Inflammatory macrophage treated with lipopolysaccharide for 1 hour (primary cell): ENCODE measurements around the gene GPRIN1.
"Not testable (repeated sequence)": the region's sequence is repeated elsewhere in the genome, so short reads cannot be mapped to it uniquely, and the experiment has no call there.

Source experiments
- DNase-seq, 2 donors: peaks; one replicate each; pipeline ENCODE4 v3.0.0-alpha.2; 2020 to 2022

The GPRIN1 gene

DNA sequence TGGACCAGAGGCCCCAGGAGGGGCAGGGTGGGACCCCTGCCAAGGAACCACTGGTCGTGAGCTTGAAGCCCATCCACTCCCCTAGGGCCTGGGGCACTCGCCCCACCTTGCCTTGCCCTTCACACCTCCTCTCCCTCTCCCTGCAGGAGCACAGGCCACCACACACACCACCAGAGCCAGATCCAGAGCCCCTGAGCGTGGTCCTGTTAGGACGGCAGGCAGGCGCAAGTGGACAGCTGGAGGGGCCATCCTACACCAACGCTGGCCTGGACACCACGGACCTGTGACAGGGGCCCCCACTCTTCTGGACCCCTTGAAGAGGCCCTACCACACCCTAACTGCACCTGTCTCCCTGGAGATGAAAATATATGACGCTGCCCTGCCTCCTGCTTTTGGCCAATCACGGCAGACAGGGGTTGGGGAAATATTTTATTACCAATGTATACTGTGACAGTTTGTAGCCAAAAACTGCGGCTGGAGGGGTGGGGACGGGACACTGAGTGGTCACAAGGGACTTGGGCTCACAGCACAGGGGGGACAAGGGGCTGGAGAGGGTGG lies 14.5 kb downstream of the GPRIN1 start:
- DNase-seq = no peak

DNA sequence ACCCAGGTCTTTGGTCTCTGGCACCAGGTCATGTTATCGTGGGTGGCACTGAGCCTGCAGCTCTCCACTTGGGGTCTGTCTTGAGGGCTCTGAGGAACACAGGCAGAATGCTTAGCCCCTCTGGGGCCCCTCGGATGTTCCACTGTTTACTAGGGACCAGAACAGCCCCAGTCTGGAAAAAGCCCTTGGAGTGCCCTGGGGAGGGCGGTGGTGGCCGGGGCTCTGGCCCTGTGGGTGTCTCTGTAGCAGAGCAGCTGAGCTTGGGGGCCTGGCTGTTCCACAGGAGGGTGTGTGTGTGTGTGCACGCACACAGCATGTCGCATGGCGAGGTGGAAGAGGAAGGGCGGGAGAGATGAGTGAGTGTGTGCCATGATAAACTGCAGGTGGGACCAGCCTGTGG lies 15.4 kb downstream of the GPRIN1 start:
- DNase-seq = no peak

DNA sequence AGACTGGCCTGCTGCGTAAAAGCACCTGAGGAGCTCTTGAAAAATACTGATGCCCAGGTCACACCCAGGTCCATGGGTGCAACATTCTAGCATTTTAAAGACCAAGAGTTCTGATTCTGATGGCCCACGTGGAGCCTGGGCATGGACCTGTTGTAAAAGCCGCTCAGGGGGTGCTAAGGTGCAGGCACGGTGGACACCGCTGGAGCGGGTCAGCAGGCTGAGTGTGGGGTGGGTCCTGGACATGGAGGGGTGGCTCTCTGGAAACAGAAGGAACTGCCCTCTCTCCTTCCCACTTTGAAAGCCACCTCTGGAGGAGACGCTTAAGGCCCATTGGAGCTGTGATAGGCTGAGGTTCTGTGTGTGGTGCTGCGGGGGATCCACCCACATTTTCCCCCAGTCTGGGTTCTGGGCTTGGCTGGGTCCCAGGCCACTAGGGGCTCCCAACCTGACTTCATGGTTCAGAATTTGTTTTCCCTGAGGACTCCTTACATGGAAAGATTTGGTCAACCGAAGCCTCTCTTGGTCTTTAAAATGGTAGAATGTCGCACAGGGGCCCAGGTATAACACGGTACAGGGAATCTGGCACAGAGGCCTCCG lies 16.6 kb downstream of the GPRIN1 start:
- no peak for DNase-seq

DNA sequence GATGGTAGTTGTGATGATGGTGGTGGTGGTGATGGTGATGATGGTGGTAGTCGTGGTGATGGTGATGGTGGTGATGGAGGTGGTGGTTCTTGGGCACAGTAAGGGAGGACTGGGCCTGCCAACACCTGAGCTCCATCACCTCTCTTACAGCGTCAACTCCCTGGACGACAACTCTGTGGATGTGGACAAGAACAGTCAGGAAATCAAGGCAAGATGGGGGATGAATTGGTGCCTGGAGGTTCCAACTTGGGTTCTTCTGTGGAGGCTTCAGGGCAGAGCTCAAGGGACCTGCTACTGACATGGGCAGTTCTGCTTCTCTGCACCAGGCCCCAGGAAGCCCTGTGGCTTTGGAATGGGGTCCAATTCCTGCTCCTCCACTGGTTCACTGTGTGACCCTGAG lies 17.4 kb downstream of the GPRIN1 start:
- no peak for DNase-seq

DNA sequence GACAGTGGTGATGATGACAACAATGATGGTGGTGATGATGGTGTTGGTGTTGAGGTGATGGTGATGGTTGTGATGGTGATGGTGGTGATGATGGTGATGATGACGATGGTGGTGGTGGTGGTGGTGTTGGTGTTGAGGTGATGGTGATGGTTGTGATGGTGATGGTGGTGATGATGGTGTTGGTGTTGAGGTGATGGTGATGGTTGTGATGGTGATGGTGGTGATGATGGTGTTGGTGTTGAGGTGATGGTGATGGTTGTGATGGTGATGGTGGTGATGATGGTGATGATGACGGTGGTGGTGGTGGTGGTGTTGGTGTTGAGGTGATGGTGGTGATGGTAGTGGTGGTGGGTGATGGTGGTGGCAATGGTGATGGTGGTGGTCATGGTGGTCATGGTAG lies 18.3 kb downstream of the GPRIN1 start:
- not testable (repeated sequence) for DNase-seq

DNA sequence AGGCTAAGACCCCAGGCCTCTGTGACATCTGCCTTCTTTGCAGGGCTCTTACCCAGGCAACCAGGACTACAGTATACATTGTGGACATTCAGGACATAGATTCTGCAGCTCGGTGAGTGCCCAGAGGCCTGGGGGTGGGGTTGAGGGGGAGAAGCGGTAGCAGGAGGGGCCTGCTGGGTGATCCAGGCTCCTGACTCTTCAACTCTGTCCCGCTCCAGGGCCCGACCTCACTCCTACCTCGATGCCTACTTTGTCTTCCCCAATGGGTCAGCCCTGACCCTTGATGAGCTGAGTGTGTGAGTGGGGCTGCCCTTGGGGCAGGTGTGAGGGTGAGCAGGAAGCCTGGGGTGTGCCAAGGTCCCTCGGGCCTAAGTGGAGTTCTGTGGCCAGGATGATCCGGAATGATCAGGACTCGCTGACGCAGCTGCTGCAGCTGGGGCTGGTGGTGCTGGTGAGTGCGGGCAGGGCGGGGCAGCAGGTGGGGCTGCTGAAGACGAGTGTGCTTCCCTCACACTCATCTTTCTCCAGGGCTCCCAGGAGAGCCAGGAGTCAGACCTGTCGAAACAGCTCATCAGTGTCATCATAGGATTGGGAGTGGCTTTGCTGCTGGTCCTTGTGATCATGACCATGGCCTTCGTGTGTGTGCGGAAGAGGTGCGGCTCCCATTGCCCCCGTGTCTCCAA lies 19.8 kb downstream of the GPRIN1 start:
- no peak for DNase-seq

DNA sequence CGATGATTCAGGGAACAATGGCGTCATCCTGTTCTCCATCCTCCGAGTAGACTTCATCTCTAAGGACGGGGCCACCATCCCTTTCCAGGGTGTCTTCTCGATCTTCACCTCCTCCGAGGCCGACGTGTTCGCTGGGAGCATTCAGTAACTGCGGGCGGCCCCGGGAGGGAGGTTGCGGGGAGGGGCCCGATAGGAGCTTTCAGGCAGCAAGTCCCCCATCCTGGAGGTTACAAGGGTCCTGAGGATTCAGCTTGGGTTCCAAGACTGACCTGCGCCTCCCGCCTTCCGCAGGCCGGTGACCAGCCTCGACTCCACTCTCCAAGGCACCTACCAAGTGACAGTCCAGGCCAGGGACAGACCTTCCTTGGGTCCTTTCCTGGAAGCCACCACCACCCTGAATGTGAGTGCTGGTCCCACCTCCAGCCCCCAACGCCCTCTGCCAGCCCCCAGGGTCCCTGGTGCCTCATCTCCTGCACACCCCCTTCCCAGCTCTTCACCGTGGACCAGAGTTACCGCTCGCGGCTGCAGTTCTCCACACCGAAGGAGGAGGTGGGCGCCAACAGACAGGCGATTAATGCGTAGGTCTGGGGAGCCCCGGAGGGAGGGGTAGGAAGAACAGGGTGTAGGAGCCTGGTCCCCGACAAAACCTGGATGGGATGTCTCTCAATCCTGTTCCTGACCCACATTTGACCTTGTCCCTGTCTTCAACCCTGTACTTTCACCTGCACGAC lies 20.8 kb downstream of the GPRIN1 start:
- DNase-seq = no peak

DNA sequence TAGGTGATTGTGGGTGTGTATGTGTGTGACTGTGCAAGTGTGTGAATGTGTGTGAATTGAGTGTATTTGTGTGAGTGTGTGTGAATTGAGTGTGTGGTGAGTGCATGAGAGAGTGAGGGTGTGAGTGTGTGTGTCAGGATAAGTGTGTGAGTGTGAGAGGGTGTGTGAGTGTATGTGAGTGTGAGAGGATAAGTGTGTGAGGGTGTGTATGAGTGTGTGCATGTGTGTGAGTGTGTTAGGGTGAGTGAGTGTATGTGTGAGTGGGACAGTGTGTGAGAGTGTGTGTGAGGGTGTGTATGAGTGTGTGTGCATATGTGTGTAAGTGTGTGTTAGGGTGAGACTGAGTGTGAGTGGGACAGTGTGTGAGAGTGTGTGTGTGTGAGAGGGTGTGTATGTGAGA lies 21.7 kb downstream of the GPRIN1 start:
- no peak for DNase-seq

DNA sequence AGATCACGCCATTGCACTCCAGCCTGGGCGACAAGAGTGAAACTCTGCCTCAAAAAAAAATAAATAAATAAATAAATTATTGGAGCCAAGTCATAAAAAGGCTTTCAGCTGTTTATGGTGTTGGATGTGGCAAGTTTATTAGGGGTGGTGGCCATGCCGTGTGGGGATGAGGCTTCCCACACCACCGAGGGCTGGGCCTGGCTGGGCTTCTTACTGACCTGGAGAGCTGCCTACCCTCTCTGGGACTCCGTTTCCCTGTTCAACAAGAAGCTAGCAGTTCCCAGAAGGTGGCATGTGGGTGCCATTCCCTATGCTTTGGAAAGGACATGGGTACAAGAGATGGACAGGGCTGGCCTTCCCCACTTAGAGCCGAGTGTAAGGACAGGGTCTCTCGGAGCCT lies 22.6 kb downstream of the GPRIN1 start:
- DNase-seq = no peak

DNA sequence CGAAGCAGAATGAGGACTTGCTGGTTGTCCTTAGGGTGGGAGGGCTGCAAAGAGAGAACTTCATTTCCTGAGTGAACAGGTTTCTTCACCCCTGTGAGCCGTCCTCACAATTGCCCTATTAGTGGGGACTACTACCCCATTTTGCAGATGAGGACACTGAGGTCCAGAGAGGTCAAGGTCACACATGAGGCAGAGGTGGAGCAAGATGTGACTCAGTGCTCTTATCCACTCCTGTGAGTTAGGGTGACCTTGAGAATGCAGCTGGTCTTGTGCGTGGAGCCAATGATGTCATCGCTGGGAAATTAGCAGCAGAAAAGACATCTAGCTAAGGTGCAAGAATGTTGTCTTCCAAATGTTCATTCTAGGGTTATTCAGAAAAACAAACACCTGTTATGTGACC lies 26.9 kb downstream of the GPRIN1 start:
- DNase-seq = no peak

DNA sequence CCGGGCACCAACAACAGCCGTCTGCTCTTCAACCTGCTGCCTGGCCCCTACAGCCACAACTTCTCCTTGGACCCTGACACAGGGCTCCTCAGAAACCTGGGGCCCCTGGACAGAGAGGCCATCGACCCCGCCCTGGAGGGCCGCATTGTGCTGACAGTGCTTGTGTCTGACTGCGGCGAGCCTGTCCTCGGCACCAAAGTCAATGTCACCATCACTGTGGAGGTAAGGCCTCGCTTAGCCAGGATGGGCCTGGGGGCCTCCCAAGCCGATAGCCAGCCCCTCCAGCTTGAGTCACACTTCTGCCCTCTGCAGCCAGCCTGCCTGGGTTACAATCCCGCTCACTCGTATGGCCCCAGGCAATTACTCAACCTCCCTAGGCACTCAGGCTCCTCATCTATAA lies 28.6 kb downstream of the GPRIN1 start:
- DNase-seq = no peak

DNA sequence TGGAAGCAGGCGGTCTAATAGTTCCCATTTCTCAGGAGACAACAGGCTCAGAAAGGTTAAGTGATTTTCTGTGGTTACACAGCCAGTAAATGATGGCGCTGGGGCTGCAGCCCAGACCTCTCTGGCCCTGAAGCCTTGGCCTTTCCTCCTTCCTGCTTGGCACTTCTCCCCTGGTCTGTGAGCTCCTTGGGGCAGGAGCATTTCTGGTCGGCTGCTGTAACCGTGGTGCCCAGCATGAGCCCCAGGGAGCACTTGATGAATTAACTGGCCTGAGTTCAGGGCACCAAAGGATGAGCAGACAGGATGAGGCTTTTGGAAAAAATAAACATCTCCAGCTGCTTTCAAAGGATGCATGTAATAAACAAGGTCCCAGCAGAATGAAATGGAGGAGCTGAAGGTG lies 30.6 kb downstream of the GPRIN1 start:
- no peak for DNase-seq

DNA sequence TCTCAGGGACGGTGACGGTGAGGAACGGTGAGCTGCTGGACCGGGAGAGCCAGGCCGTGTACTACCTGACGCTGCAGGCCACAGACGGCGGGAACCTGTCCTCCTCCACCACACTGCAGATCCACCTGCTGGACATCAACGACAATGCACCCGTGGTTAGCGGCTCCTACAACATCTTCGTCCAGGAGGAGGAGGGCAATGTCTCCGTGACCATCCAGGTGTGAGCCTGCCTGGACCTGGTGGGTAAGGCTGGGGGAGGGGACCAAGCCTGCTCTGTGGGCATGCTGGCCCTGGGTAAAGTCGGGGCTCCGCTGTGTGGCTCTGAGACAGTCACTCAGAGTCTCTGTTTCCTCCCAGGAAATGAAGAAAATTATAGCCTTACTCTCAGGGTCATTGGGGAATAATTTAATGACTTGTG lies 31.6 kb downstream of the GPRIN1 start:
- no peak for DNase-seq

DNA sequence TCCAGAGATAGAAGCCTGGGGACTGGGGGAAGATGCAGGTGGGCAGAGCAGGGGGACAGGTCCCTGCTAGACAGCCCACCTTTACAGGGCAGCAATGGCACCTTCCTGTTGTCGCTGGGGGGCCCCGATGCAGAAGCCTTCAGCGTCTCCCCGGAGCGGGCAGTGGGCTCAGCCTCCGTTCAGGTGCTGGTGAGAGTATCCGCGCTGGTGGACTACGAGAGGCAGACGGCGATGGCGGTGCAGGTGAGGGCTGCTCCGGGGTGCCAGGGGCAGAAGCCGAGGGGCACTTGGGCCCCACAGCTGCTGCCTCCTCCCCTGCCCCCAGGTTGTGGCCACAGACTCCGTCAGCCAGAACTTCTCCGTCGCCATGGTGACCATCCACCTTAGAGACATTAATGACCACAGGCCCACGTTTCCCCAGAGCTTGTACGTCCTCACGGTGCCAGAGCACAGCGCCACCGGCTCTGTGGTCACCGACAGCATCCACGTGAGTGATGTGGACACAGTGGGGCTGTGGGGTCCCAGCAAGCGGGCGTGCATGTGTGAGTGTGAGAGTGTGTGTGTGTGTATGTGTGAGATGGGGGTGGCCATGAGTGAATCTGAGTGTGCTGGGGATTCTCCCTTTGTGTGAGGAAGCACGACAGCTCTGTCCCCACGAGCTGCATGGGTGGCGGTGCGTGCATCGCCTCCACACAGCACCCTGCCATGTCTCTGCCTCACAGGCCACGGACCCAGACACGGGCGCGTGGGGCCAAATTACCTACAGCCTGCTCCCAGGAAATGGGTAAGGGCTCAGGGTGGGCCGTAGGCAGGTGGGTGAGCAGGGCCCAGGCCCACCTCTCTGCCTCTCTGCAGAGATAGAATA lies 32.4 kb downstream of the GPRIN1 start:
- DNase-seq = no peak

DNA sequence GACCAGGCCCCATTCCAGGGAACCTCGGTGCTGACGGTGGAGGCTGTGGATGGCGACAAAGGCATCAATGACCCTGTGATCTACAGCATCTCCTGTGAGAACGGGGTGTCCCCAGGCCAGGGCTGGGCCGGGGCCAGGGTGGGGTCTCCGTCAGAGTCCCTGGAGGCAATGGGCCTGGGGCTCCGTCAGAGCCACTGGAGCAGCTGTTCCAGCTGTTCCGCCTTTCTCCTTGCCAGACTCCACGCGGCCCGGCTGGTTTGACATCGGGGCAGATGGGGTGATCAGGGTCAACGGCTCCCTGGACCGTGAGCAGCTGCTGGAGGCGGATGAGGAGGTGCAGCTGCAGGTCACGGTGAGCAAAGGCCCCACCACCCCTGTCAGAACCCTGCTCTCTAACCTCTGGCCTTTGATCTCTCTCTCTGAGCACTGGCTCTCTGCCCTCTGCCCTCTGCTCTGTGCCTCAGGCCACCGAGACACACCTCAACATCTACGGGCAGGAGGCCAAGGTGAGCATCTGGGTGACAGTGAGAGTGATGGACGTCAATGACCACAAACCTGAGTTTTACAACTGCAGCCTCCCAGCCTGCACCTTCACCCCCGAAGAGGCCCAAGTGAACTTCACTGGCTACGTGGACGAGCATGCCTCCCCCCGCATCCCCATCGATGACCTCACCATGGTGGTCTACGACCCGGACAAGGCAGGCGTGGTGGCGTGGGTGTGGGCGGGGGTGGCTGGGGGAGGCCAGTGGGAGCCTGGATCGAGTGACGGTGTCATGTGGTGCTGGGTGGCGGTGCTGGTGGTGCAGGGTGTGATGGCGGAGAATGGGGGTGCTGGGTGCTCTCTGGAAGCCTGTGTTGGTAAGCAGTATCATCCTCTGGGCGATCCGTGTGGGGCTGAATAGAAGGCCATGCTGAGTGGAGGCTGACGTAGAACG lies 34.2 kb downstream of the GPRIN1 start:
- no peak for DNase-seq

DNA sequence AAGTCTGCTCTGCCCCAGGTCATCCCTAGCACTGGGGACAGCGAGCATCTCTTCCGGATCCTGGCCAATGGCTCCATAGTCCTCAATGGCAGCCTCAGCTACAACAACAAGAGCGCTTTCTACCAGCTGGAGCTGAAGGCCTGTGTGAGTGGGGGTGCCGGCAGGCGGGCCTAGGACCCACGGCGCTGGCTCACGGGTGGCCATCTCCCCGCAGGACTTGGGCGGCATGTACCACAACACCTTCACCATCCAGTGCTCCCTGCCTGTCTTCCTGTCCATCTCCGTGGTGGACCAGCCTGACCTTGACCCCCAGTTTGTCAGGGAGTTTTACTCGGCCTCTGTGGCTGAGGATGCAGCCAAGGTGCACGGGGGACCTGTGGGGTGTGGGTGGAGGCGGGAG lies 34.9 kb downstream of the GPRIN1 start:
- no peak for DNase-seq

DNA sequence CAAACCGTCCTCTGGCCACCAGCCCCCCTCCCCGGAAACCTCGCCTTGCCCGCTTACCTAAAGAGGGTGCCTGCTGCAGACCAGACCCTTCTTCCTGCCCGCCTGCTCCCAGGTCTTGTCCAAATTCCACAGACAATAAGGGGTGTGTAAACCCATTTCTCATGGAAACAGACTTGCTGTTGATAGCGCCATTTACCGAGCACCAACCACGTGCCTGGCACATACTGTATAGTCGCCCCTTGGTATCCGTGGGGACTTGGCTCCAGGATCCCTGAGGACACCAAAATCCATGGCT lies 35.7 kb downstream of the GPRIN1 start:
- no peak for DNase-seq

DNA sequence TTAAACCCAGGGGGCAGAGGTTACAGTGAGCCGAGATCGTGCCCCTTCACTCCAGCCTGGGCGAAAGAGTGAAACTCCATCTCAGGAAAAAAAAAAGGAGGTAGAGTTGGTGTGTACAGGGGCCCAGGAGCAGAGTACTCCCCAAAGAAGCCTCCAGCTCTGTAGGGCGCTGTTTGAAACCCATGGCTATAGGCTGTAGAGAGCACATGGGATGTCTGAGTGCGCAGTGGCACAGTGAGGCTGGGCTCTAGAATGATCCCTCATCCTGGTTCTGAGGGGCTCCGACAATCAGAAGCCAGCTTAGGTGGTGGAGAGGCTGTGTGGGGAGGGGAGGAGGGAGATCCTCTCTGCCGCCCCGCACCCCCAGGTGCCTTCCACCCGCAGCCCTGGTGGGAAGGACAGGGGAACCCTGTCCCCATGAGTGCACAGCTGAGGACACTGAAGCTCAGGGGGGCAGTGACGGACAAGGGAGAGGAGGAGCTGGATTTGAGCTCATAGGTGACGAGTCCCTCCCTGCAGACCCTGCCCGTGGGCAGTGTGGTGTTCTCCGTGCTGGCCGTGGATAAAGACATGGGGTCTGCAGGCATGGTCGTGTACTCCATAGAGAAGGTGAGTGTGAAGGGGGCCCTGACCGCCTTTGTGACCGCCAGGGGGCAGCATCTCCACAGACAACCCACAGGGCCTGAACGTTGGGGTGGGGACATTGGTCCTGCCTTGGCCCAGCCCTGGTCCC lies 36.2 kb downstream of the GPRIN1 start:
- DNase-seq = peak in 1 of 2 donors; percentile 76

DNA sequence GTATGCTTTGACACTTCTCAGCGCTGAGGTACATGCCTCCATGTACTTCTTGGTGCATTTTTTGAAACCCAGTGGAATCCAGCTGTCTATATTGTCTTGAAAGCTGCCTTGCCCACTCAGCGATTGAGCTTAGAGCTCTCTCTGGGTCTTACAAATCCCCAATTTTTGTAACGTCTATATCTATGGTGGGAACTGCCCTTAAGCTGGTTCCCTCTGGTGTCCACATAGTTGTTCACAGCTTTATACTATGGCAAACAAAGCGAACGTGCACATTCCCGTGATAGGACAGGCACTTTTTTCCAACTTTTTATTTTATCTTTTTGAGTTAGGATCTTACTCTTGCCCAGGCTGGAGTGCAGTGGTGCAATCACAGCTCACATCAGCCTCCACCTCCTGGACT lies 39.9 kb downstream of the GPRIN1 start:
- no peak for DNase-seq

DNA sequence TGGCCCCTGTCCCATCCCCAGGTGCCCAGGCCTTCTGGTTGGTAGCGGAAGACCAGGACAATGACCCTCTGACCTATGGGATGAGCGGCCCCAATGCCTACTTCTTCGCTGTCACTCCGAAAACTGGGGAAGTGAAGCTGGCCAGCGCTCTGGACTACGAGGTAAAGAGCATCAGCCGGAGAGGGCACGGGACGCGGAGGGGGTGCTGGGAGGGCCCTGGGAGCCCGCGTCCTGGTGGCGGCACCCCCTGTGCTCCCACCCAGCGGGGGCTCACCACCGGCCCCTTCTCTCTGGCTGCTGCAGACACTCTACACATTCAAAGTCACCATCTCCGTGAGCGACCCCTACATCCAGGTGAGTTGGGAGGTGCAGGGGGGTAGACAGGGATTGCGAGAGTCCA lies 41.3 kb downstream of the GPRIN1 start:
- DNase-seq = no peak

DNA sequence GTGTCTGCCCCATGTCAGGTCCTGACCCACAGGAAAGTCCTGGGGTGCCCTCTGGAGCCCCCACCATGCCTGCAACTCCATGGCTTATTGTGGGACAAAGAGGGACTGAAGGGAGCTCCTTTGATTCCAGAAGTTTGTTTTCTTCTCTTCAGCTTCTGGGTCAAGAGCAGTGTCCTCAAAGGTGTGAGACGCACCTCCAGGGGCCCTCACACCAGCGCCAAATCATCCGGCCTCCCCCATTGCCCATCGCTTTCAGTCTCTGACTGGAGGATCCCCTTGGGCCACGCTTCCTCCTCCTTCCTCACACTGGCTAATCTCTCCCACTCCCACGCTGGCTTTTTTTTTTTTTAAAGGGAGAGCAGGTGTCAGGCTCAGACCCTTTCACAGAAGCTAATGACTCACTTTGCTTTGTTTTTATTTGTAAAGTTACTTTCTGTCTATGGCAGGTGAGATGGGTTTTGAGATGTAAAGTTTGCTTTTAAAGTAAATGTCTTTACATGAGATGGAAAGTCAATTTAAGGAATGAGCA lies 44.1 kb downstream of the GPRIN1 start:
- no peak for DNase-seq
